OCI-LY1 (cell line): ENCODE measurements around the gene FMN2.

ENCODE experiments used
- H2AFZ ChIP-seq: fragments of 200-600 bp; sonication (generic), shearing (Covaris generic); 2 replicates; pipeline ENCODE4 v1.6.0; 2014; ENCODE audit warnings: antibody characterized with exemption, mild to moderate bottlenecking, low read length
- H3F3A ChIP-seq: fragments of 200-600 bp; sonication (generic), shearing (Covaris generic); 2 replicates; pipeline ENCODE4 v1.6.0; 2014; ENCODE audit warnings: mild to moderate bottlenecking, antibody characterized with exemption, low read length, moderate library complexity; ENCODE audit not compliant: insufficient read depth
- H3K27ac ChIP-seq: fragments of 200-600 bp; sonication (generic); 2 replicates; pipeline ENCODE4 v1.5.1; 2014; ENCODE audit warnings: low read length, mixed run types, mild to moderate bottlenecking, low read depth; ENCODE audit not compliant: poor library complexity, severe bottlenecking
- H3K27me3 ChIP-seq: fragments of 200-600 bp; sonication (generic); 2 replicates; pipeline ENCODE4 v1.6.0; 2014; ENCODE audit warnings: antibody characterized with exemption, mild to moderate bottlenecking, low read length, moderate library complexity; ENCODE audit not compliant: insufficient read depth
- H3K36me3 ChIP-seq: fragments of 200-600 bp; sonication (generic); 2 replicates; pipeline ENCODE4 v1.6.1; 2014; ENCODE audit warnings: mild to moderate bottlenecking, antibody characterized with exemption, low read length, moderate library complexity, mixed read lengths; ENCODE audit not compliant: insufficient read depth
- H3K4me1 ChIP-seq: fragments of 200-600 bp; sonication (generic); 2 replicates; pipeline ENCODE4 v1.5.1; 2014; ENCODE audit warnings: mild to moderate bottlenecking, low read length, moderate library complexity; ENCODE audit not compliant: insufficient read depth, severe bottlenecking
- H3K4me2 ChIP-seq: fragments of 200-600 bp; sonication (generic), shearing (Covaris generic); 2 replicates; pipeline ENCODE4 v1.6.1; 2014; ENCODE audit warnings: low read length
- H3K4me3 ChIP-seq: fragments of 200-600 bp; sonication (generic); 2 replicates; pipeline ENCODE4 v1.5.1; 2014; ENCODE audit warnings: low read length, low read depth, mild to moderate bottlenecking, mixed read lengths; ENCODE audit not compliant: poor library complexity, severe bottlenecking
- H3K79me2 ChIP-seq: fragments of 200-600 bp; shearing (Covaris generic); 2 replicates; pipeline ENCODE4 v1.6.1; 2016; ENCODE audit warnings: mixed run types, low read length, mixed read lengths; ENCODE audit not compliant: insufficient read depth
- H3K9ac ChIP-seq: fragments of 200-600 bp; sonication (generic), shearing (Covaris generic); 2 replicates; pipeline ENCODE4 v1.6.1; 2014; ENCODE audit warnings: mild to moderate bottlenecking, low read length, mixed read lengths
- H3K9me2 ChIP-seq: fragments of 200-600 bp; sonication (generic), shearing (Covaris generic); 2 replicates; pipeline ENCODE4 v1.6.1; 2014; ENCODE audit warnings: low read depth, mild to moderate bottlenecking, low read length, mixed read lengths
- H3K9me3 ChIP-seq: fragments of 200-600 bp; shearing (Covaris generic); 2 replicates; pipeline ENCODE4 v1.6.1; 2014; ENCODE audit warnings: low read length, mixed read lengths
- H4K20me1 ChIP-seq: fragments of 200-600 bp; sonication (generic), shearing (Covaris generic); 2 replicates; pipeline ENCODE4 v1.6.0; 2016; ENCODE audit warnings: mild to moderate bottlenecking, low read length; ENCODE audit not compliant: insufficient read depth
- EZH2 ChIP-seq: fragments of 200-600 bp; sonication (generic), shearing (Covaris generic); IDR thresholded peaks from 2 replicates; pipeline ENCODE4 v1.8.0; 2017; ENCODE audit warnings: borderline replicate concordance, mixed run types, mild to moderate bottlenecking, antibody characterized with exemption, low read length, moderate library complexity, mixed read lengths
- TF ChIP-seq, protein P1 (sequence below): fragments of 200-600 bp; sonication (generic), shearing (Covaris generic); IDR thresholded peaks from 2 replicates; pipeline ENCODE4 v1.5.1; 2017; ENCODE audit warnings: mild to moderate bottlenecking, antibody characterized with exemption, low read length, moderate library complexity, mixed read lengths

The FMN2 gene

GRCh38 chr1:240478536-240478935, 386.9 kb downstream of the FMN2 start:
- no peaks in the 10 kb centered on the region for H4K20me1 ChIP-seq
- no peaks in the 10 kb centered on the region for H3K9me3 ChIP-seq
- H3K79me2 ChIP-seq = no peaks in the 10 kb centered on the region
- H3K4me3 ChIP-seq = no peak overlapping the region
- H3K27ac ChIP-seq = no peak overlapping the region
- H3K4me1 ChIP-seq = no peaks in the 10 kb centered on the region
- no peak overlapping the region for H2AFZ ChIP-seq
- H3K4me2 ChIP-seq = no peak overlapping the region
- no peaks in the 10 kb centered on the region for H3K9me2 ChIP-seq
- H3K27me3 ChIP-seq = no peaks in the 10 kb centered on the region
- no peaks in the 10 kb centered on the region for H3F3A ChIP-seq
- no peaks in the 10 kb centered on the region for H3K36me3 ChIP-seq
- no peak overlapping the region for H3K9ac ChIP-seq
- TF ChIP-seq, protein P1, sequence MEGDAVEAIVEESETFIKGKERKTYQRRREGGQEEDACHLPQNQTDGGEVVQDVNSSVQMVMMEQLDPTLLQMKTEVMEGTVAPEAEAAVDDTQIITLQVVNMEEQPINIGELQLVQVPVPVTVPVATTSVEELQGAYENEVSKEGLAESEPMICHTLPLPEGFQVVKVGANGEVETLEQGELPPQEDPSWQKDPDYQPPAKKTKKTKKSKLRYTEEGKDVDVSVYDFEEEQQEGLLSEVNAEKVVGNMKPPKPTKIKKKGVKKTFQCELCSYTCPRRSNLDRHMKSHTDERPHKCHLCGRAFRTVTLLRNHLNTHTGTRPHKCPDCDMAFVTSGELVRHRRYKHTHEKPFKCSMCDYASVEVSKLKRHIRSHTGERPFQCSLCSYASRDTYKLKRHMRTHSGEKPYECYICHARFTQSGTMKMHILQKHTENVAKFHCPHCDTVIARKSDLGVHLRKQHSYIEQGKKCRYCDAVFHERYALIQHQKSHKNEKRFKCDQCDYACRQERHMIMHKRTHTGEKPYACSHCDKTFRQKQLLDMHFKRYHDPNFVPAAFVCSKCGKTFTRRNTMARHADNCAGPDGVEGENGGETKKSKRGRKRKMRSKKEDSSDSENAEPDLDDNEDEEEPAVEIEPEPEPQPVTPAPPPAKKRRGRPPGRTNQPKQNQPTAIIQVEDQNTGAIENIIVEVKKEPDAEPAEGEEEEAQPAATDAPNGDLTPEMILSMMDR = no peak
- TF ChIP-seq EZH2 = no peak

DNA sequence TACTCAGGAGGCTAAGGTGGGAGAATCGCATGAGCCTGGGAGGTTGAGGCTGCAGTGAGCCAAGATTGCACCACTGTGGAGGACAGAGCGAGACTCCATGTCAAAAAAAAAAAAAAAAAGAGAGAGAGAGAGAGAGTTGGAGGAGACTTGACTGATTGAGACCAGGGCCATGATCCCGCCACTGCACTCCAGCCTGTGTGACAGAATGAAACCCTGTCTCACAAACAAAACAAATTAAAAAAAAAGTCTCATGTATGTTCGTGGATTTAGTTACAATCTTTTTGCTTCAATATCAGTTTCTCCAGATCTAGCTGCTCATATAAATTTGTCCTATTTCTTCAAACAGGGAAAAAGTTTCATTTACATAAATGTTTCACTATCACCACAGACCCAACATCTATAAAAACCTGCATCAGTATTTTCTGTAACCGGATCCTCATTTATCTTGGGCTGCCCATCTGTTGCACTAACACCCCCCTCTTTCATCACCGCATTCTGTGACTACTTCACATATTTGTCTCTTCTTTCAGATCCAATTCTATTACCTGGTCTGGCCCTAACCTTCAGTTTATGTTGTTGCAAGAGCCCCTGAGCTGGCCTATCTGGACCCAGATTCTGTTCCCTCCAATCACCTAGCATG, 393.2 kb downstream of the FMN2 start:
- no peaks in the 10 kb centered on the region for H4K20me1 ChIP-seq
- H3K9me2 ChIP-seq = no peaks in the 10 kb centered on the region
- H3F3A ChIP-seq = no peaks in the 10 kb centered on the region
- no peaks in the 10 kb centered on the region for H3K36me3 ChIP-seq
- H3K4me3 ChIP-seq = no peak overlapping the region
- H3K9ac ChIP-seq = no peak overlapping the region
- H3K4me2 ChIP-seq = no peak overlapping the region
- H3K27me3 ChIP-seq = no peaks in the 10 kb centered on the region
- H2AFZ ChIP-seq = no peak overlapping the region
- no peaks in the 10 kb centered on the region for H3K4me1 ChIP-seq
- no peaks in the 10 kb centered on the region for H3K79me2 ChIP-seq
- no peak overlapping the region for H3K27ac ChIP-seq
- no peaks in the 10 kb centered on the region for H3K9me3 ChIP-seq
- TF ChIP-seq, protein P1 = no peak
- TF ChIP-seq EZH2 = no peak

DNA sequence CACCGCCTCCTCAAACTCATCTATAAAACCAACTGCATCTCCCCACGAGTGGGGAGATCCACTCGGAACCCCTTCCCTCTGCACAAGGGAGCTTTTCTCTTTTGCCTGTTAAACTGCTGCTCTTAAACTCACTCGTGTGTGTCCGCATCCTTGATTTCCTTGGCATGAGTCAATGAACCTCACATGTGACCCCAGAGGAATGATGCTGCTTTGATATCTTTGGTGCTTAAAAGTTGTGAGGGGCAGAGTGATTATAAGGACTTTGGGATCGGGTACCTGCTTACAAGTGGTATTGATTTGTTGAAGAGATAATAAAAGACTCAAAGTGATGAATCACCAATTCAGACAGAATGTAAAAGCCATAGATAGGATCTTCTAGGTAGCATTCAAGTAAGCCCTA, 394.9 kb downstream of the FMN2 start:
- H3K4me3 ChIP-seq = no peak overlapping the region
- H3K4me2 ChIP-seq = no peak overlapping the region
- H3K79me2 ChIP-seq = no peaks in the 10 kb centered on the region
- no peaks in the 10 kb centered on the region for H3K36me3 ChIP-seq
- H3K27ac ChIP-seq = no peak overlapping the region
- no peaks in the 10 kb centered on the region for H3K4me1 ChIP-seq
- H3K9ac ChIP-seq = no peak overlapping the region
- H3K9me3 ChIP-seq = no peaks in the 10 kb centered on the region
- H3K27me3 ChIP-seq = no peaks in the 10 kb centered on the region
- H3F3A ChIP-seq = no peaks in the 10 kb centered on the region
- H4K20me1 ChIP-seq = no peaks in the 10 kb centered on the region
- no peak overlapping the region for H2AFZ ChIP-seq
- no peaks in the 10 kb centered on the region for H3K9me2 ChIP-seq
- TF ChIP-seq, protein P1 = no peak
